Gastroesophageal sphincter (tissue), 4 donors: ENCODE results near the gene ZNF18. TPM values are rescaled to one million over a fixed set of nuclear protein-coding genes. Genes with fewer than 3 reads are reported as not detected.
"Not testable (repeated sequence)": the region's sequence is repeated elsewhere in the genome, so short reads cannot be mapped to it uniquely, and the experiment has no call there.

Experiments used
- ATAC-seq: fragments of 150-250 bp; one replicate; pipeline ENCODE4 v1.9.1; 2016; ENCODE audit warnings: mild to moderate bottlenecking, moderate library complexity
- H3K27ac ChIP-seq, 4 donors: fragments of 200-600 bp; sonication (generic) in 3 of 4; 1 replicate in 3 of 4; 2 replicates in 1 of 4; pipeline ENCODE4 v1.5.1; 2016 to 2019
- H3K27me3 ChIP-seq: fragments of 200-600 bp; sonication (generic); one replicate; pipeline ENCODE4 v1.5.1; 2019
- H3K36me3 ChIP-seq, 2 donors: fragments of 200-600 bp; sonication (generic); one replicate each; pipeline ENCODE4 v1.5.1; 2019; ENCODE audit warnings: control low read depth in 1 of 2
- H3K4me1 ChIP-seq, 3 donors: fragments of 200-600 bp; sonication (generic); 1 replicate in 2 of 3; 2 replicates in 1 of 3; pipeline ENCODE4 v1.5.1; 2016 to 2019; ENCODE audit warnings: control low read depth in 2 of 3
- H3K4me3 ChIP-seq, 2 donors: fragments of 200-600 bp; sonication (generic); one replicate each; pipeline ENCODE4 v1.5.1; 2019; ENCODE audit warnings: mild to moderate bottlenecking in 1 of 2, moderate library complexity in 1 of 2
- H3K9me3 ChIP-seq, 3 donors: fragments of 200-600 bp; sonication (generic); one replicate each; pipeline ENCODE4 v1.5.1; 2017 to 2019; ENCODE audit warnings: control low read depth in 2 of 3
- CTCF ChIP-seq, 4 experiments: fragments of 200-600 bp in 2 of 4; fragments of 450-650 bp in 2 of 4; sonication (generic) in 1 of 4; IDR thresholded peaks; one replicate each; pipeline ENCODE4 v1.5.1; 2017 to 2019; ENCODE audit warnings: antibody characterized with exemption in 4 of 4, mild to moderate bottlenecking in 2 of 4, moderate library complexity in 2 of 4
- EP300 ChIP-seq: sonication (generic); formaldehyde crosslinking; IDR thresholded peaks from one replicate; pipeline ENCODE4 v1.6.1; 2017; ENCODE audit warnings: antibody characterized with exemption, mild to moderate bottlenecking
- POLR2A ChIP-seq, 2 donors: fragments of 450-650 bp; IDR thresholded peaks; one replicate each; pipeline ENCODE4 v1.6.1; 2017; ENCODE audit warnings: antibody characterized with exemption in 2 of 2, mild to moderate bottlenecking in 2 of 2, moderate library complexity in 1 of 2
- POLR2AphosphoS5 ChIP-seq: sonication (generic); formaldehyde crosslinking; IDR thresholded peaks from one replicate; pipeline ENCODE4 v1.6.1; 2017; ENCODE audit warnings: antibody characterized with exemption
- WGBS, 2 donors: methylation state at CpG; one replicate each; pipeline ENCODE4 v1.1.5; 2018; ENCODE audit warnings: low coverage in 1 of 2; 5-methylcytosine and 5-hydroxymethylcytosine counted together
- total RNA-seq, 4 donors: library from RNA; depleted of rRNA; stranded (reverse); fragments of >200 nt; gene quantifications; one replicate each; pipeline ENCODE4 v1.1.0, GENCODE V29; 2016

The ZNF18 gene
- total RNA-seq, 4 donors from 2014 or later, result 7.2 to 9.0 (median 8.0) TPM

- H3K36me3 ChIP-seq, result peaks cover 0 to 54% of the 10 kb centered on the region in 2 donors
- no peaks in the 10 kb centered on the region for H3K27me3 ChIP-seq
- no peak for ATAC-seq
- no peaks in the 10 kb centered on the region for H3K9me3 ChIP-seq
- no peak overlapping the region for H3K4me3 ChIP-seq
- H3K4me1 ChIP-seq, result no peaks in the 10 kb centered on the region
- no peak overlapping the region for H3K27ac ChIP-seq
- TF ChIP-seq CTCF (IDR thresholded peaks at IDR 0.05), result no peak
- TF ChIP-seq POLR2A (IDR thresholded peaks at IDR 0.05), result no peak
- no peak for TF ChIP-seq EP300
- no peak for TF ChIP-seq POLR2AphosphoS5
- WGBS, 2 donors, result 91 to 92% methylated on average over 3 of the region's 3 CpGs
These were observed 17.5 kb downstream of the ZNF18 start for GRCh38 chr17:11979795-11980194.

- 97 to 100% methylated on average over 8 to 12 of the region's 19 CpGs for WGBS, 2 donors
- Histone ChIP-seq H3K9me3 (peaks cover 0 to 11% (median 0%) of the 10 kb centered on the region in 3 donors), H3K36me3 (peaks cover 0 to 11% of the 10 kb centered on the region in 2 donors)
- not testable (repeated sequence) for ATAC-seq, H3K27ac ChIP-seq, H3K27me3 ChIP-seq, H3K4me1 ChIP-seq, H3K4me3 ChIP-seq
These were observed 24.5 kb downstream of the ZNF18 start for GRCh38 chr17:11972741-11973140.

- Histone ChIP-seq H3K27me3 (no peaks in the 10 kb centered on the region), H3K9me3 (peaks cover 0 to 27% (median 0%) of the 10 kb centered on the region in 3 donors), H3K27ac (no peak overlapping the region), H3K36me3 (no peaks in the 10 kb centered on the region), H3K4me3 (no peak overlapping the region), H3K4me1 (peaks cover 0 to 2% (median 0%) of the 10 kb centered on the region in 3 donors)
- TF ChIP-seq CTCF (IDR thresholded peaks at IDR 0.05), result no peak
- no peak for TF ChIP-seq POLR2AphosphoS5
- 100% methylated on average over 2 of the region's 2 CpGs; no CpG with 5 or more reads in 1 of the 2 donors for WGBS, 2 donors
- ATAC-seq, result no peak
These were observed 27.7 kb downstream of the ZNF18 start for GRCh38 chr17:11969565-11969964.

GRCh38 chr17:11954936-11955335 lies 42.3 kb downstream of the ZNF18 start:
- Histone ChIP-seq H3K27me3 (no peaks in the 10 kb centered on the region), H3K36me3 (peaks cover 0 to 21% of the 10 kb centered on the region in 2 donors), H3K4me1 (no peaks in the 10 kb centered on the region), H3K4me3 (no peak overlapping the region), H3K9me3 (peaks cover 0 to 22% (median 0%) of the 10 kb centered on the region in 3 donors), H3K27ac (no peak overlapping the region)
- no peak for TF ChIP-seq POLR2A (IDR thresholded peaks at IDR 0.05)
- TF ChIP-seq CTCF (IDR thresholded peaks at IDR 0.05), result no peak
- no peak for TF ChIP-seq POLR2AphosphoS5
- TF ChIP-seq EP300, result no peak
- no peak for ATAC-seq

- no peak for ATAC-seq
- 83 to 100% methylated on average over 1 of the region's 1 CpG for WGBS, 2 donors
- H3K4me3 ChIP-seq, result no peak overlapping the region
These were observed 43.4 kb downstream of the ZNF18 start for GRCh38 chr17:11953924-11954323.

More at GRCh38 chr17:11953924-11954323, 43.4 kb downstream of the ZNF18 start:
- Histone ChIP-seq H3K9me3 (peaks cover 0 to 22% (median 0%) of the 10 kb centered on the region in 3 donors), H3K36me3 (peaks cover 0 to 21% of the 10 kb centered on the region in 2 donors), H3K4me1 (peaks cover 0 to 7% (median 0%) of the 10 kb centered on the region in 3 donors), H3K27ac (no peak overlapping the region), H3K27me3 (no peaks in the 10 kb centered on the region)
- TF ChIP-seq EP300, result no peak
- no peak for TF ChIP-seq CTCF (IDR thresholded peaks at IDR 0.05)
- TF ChIP-seq POLR2AphosphoS5, result no peak
- no peak for TF ChIP-seq POLR2A (IDR thresholded peaks at IDR 0.05)
